Endodermal cell (in vitro differentiated cells): ENCODE measurements around the gene MAF. TPM values are rescaled to one million over a fixed set of nuclear protein-coding genes. Genes with fewer than 3 reads are reported as not detected.

Source experiments
- DNase-seq: peaks from one replicate; pipeline ENCODE4 v3.0.0-alpha.2; 2017
- H3K27ac ChIP-seq: 2 replicates; pipeline ENCODE4 v1.5.1; 2013; ENCODE audit warnings: mild to moderate bottlenecking, low read depth, low read length, moderate library complexity
- H3K27me3 ChIP-seq: 2 replicates; pipeline ENCODE4 v1.6.1; 2013; ENCODE audit warnings: mild to moderate bottlenecking, low read length, moderate library complexity; ENCODE audit not compliant: insufficient read depth, control insufficient read depth, poor library complexity, severe bottlenecking
- H3K36me3 ChIP-seq: 2 replicates; pipeline ENCODE4 v1.7.0; 2013; ENCODE audit warnings: mild to moderate bottlenecking, low read length, moderate library complexity; ENCODE audit not compliant: control insufficient read depth, insufficient read depth
- H3K4me1 ChIP-seq: one replicate; pipeline ENCODE4 v1.7.0; 2013; ENCODE audit warnings: low read length; ENCODE audit not compliant: control insufficient read depth, insufficient read depth
- H3K4me3 ChIP-seq: 2 replicates; pipeline ENCODE4 v1.5.1; 2013; ENCODE audit warnings: mild to moderate bottlenecking, low read length, moderate library complexity
- H3K9ac ChIP-seq: 2 replicates; pipeline ENCODE4 v1.6.1; 2013; ENCODE audit warnings: mild to moderate bottlenecking, low read length, moderate library complexity; ENCODE audit not compliant: poor library complexity, severe bottlenecking; ENCODE audit errors: extremely low read depth
- H3K9me3 ChIP-seq: 2 replicates; pipeline ENCODE4 v1.6.1; 2013; ENCODE audit warnings: mild to moderate bottlenecking, low read length, moderate library complexity; ENCODE audit not compliant: control insufficient read depth
- H3K27ac Mint-ChIP-seq: 2 replicates; pipeline ENCODE4 v1.8.0; 2020; ENCODE audit warnings: mixed read lengths
- H3K27me3 Mint-ChIP-seq: 2 replicates; pipeline ENCODE4 v1.8.0; 2021; ENCODE audit warnings: mild to moderate bottlenecking, mixed read lengths; ENCODE audit not compliant: insufficient read depth
- H3K36me3 Mint-ChIP-seq: 2 replicates; pipeline ENCODE4 v1.8.0; 2020; ENCODE audit warnings: low read depth, mixed read lengths
- H3K4me1 Mint-ChIP-seq: 2 replicates; pipeline ENCODE4 v1.8.0; 2020; ENCODE audit warnings: mixed read lengths
- H3K4me3 Mint-ChIP-seq: 2 replicates; pipeline ENCODE4 v1.8.0; 2020; ENCODE audit warnings: mild to moderate bottlenecking, moderate library complexity, mixed read lengths
- H3K9me3 Mint-ChIP-seq: 2 replicates; pipeline ENCODE4 v1.8.0; 2020; ENCODE audit warnings: mild to moderate bottlenecking, mixed read lengths
- CTCF ChIP-seq: fragments of 200-600 bp; sonication (generic); conservative IDR thresholded peaks from 2 replicates; pipeline ENCODE4 v1.5.0; 2021; ENCODE audit warnings: antibody characterized with exemption, mild to moderate bottlenecking
- WGBS, 2 experiments: methylation state at CpG; one replicate each; pipeline versions ENCODE4 v1.1.5 to v1.1.7; 2013; ENCODE audit warnings: missing lambda C conversion rate in 2 of 2, mixed read lengths in 1 of 2; ENCODE audit not compliant: insufficient coverage in 1 of 2, insufficient read length in 1 of 2; 5-methylcytosine and 5-hydroxymethylcytosine counted together
- total RNA-seq, 2 donors: library from RNA; stranded (reverse); fragmentation: NEBNext Ultra II Directional in 1 of 2; extraction: Animal tissue kit (Norgen Biotek cat#: 25700) in 1 of 2; gene quantifications; 2 replicates in 1 of 2; 3 replicates in 1 of 2; pipeline ENCODE4 v1.2.1, GENCODE V29; 2021

MAF gene
- total RNA-seq, 2 donors from 2014 or later = 1.5 to 5.1 TPM

- Mint-ChIP-seq H3K4me3 (no peak overlapping the region), H3K27me3 (peaks cover 12% of the 10 kb centered on the region), H3K4me1 (peaks cover 19% of the 10 kb centered on the region), H3K36me3 (no peaks in the 10 kb centered on the region), H3K27ac (no peak overlapping the region), H3K9me3 (no peaks in the 10 kb centered on the region)
- Histone ChIP-seq H3K27ac (no peak overlapping the region), H3K9ac (no peak overlapping the region), H3K4me3 (no peak overlapping the region), H3K4me1 (peaks cover 2% of the 10 kb centered on the region), H3K36me3 (no peaks in the 10 kb centered on the region), H3K9me3 (no peaks in the 10 kb centered on the region), H3K27me3 (peaks cover 9% of the 10 kb centered on the region)
- no peak for DNase-seq
- no peak for TF ChIP-seq CTCF
- WGBS, 2 experiments = 88 to 94% methylated on average over 7 of the region's 7 CpGs
Observed at GRCh38 chr16:79609861-79610260, 9.3 kb upstream of the MAF start.

- Histone ChIP-seq H3K9me3 (no peaks in the 10 kb centered on the region), H3K4me1 (peaks cover 2% of the 10 kb centered on the region), H3K27ac (no peak overlapping the region), H3K4me3 (no peak overlapping the region), H3K27me3 (peaks cover 9% of the 10 kb centered on the region), H3K36me3 (no peaks in the 10 kb centered on the region), H3K9ac (no peak overlapping the region)
- TF ChIP-seq CTCF = no peak
- no peak for DNase-seq
- H3K4me3 Mint-ChIP-seq = no peak overlapping the region
- H3K27me3 Mint-ChIP-seq = peaks cover 12% of the 10 kb centered on the region
- no peaks in the 10 kb centered on the region for H3K9me3 Mint-ChIP-seq
- no peak overlapping the region for H3K27ac Mint-ChIP-seq
- H3K36me3 Mint-ChIP-seq = no peaks in the 10 kb centered on the region
- peaks cover 19% of the 10 kb centered on the region for H3K4me1 Mint-ChIP-seq
- WGBS, 2 experiments = 91 to 96% methylated on average over 3 to 5 of the region's 5 CpGs
Observed at GRCh38 chr16:79608976-79609375, 8.4 kb upstream of the MAF start.

GRCh38 chr16:79607587-79607986 is 7.0 kb upstream of the MAF start:
- TF ChIP-seq CTCF = no peak
- Mint-ChIP-seq H3K36me3 (no peaks in the 10 kb centered on the region), H3K27me3 (peaks cover 12% of the 10 kb centered on the region), H3K27ac (no peak overlapping the region), H3K4me1 (peaks cover 23% of the 10 kb centered on the region), H3K9me3 (no peaks in the 10 kb centered on the region), H3K4me3 (no peak overlapping the region)
- Histone ChIP-seq H3K9me3 (no peaks in the 10 kb centered on the region), H3K27me3 (peaks cover 9% of the 10 kb centered on the region), H3K4me1 (peaks cover 2% of the 10 kb centered on the region), H3K4me3 (no peak overlapping the region), H3K36me3 (no peaks in the 10 kb centered on the region), H3K9ac (no peak overlapping the region), H3K27ac (no peak overlapping the region)
- 72 to 98% methylated on average over 3 of the region's 3 CpGs for WGBS, 2 experiments
- no peak for DNase-seq
